HL-60 (cell line): ENCODE data around the gene USP5.

ENCODE experiments used
- DNase-seq, 2 experiments: peaks; one replicate each; pipeline ENCODE4 v3.0.0-alpha.2; 2010 to 2020; ENCODE audit warnings: low read depth in 1 of 2, low spot score in 1 of 2
- H3K27ac ChIP-seq: fragments of 250-450 bp; sonication (Bioruptor Pico); replicated peaks from 2 replicates; pipeline ENCODE4 v1.5.1; 2020; ENCODE audit warnings: mild to moderate bottlenecking, moderate library complexity
- H3K27me3 ChIP-seq: fragments of 250-450 bp; sonication (Bioruptor Pico); 2 replicates; pipeline ENCODE4 v1.5.1; 2021; ENCODE audit warnings: mild to moderate bottlenecking, moderate library complexity; ENCODE audit not compliant: insufficient read depth, poor library complexity, severe bottlenecking
- H3K4me3 ChIP-seq: replicated peaks from 2 replicates; pipeline ENCODE4 v1.5.1; 2011; ENCODE audit warnings: mild to moderate bottlenecking, control low read depth, low read length; ENCODE audit not compliant: insufficient read depth
- GABPA ChIP-seq: IDR thresholded peaks from 2 replicates; pipeline ENCODE4 v1.6.1; 2012; ENCODE audit warnings: low read depth
- POLR2AphosphoS5 ChIP-seq: IDR thresholded peaks from 2 replicates; pipeline ENCODE4 v1.6.1; 2012; ENCODE audit warnings: low read depth
- REST ChIP-seq: IDR thresholded peaks from 2 replicates; pipeline ENCODE4 v1.6.1; 2012; ENCODE audit warnings: low read depth; ENCODE audit not compliant: insufficient replicate concordance
- SPI1 ChIP-seq: IDR thresholded peaks from 2 replicates; pipeline ENCODE4 v1.6.1; 2012; ENCODE audit warnings: low read depth, mild to moderate bottlenecking, borderline replicate concordance
- TF ChIP-seq, protein P1 (sequence below): IDR thresholded peaks from one replicate; pipeline ENCODE4 v1.5.1; 2011; ENCODE audit warnings: low read length, control low read depth, inconsistent platforms; ENCODE audit not compliant: insufficient read depth

The USP5 gene

GRCh38 chr12:6850796-6851152 lies 1.2 kb upstream of the USP5 start:
- H3K27ac ChIP-seq = peak overlapping the region; percentile 93

DNA sequence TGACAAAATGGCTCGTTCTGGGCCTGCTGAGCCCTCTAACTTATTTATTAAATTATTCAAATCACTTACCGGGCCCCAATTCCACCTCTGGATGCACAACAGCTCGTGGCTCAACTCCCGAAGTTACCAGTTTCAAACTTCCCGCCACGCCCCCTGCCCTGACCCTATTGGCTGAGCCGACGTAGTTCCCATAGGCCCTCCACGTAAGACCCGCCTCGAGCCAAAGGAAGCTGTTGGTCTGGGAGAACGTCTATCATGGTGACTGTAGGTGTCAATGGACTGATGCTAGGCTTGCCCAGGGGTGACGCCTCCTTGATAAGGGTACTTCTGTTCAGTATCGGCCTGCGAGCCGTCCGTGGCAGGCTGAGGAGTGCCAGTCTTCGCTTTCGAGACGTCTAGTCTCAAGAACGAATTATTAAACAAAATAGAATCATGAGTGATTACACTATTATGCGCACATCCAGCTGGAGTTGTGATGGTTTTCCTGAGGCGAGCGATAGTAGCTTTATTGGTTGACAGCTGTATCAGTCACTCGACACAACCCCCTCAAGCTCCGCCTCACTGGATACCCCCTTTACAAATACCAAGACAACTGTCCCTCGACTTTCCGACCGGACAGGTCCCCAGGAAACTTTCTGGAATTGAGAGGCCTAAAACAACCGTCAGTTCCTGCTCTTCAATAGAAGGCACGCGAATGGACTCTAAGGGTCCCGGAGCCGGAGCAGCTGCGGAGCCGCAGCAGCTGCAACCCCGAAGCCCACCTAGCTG lies 613 bp upstream of the USP5 start, which contains the start of gene CDCA3:
CDCA3 (minus strand) TSS at position 134 of the 768 bp plus-strand sequence. CDS start 334 bp downstream, outside the sequence.
- no peaks in the 10 kb centered on the region for H3K27me3 ChIP-seq
- H3K4me3 ChIP-seq = peak within 1 kb of the TSS; percentile 83
- TF ChIP-seq REST = no peak
- TF ChIP-seq POLR2AphosphoS5 = peak; percentile 91
- peak; percentile 98 to 99 for DNase-seq
- peak within 1 kb of the TSS; percentile 93 for H3K27ac ChIP-seq

More at GRCh38 chr12:6850796-6851152, 1.2 kb upstream of the USP5 start:
- DNase-seq = no peak
- Histone ChIP-seq H3K4me3 (peak overlapping the region; percentile 83), H3K27me3 (no peaks in the 10 kb centered on the region)
- no peak for TF ChIP-seq GABPA
- TF ChIP-seq, protein P1, sequence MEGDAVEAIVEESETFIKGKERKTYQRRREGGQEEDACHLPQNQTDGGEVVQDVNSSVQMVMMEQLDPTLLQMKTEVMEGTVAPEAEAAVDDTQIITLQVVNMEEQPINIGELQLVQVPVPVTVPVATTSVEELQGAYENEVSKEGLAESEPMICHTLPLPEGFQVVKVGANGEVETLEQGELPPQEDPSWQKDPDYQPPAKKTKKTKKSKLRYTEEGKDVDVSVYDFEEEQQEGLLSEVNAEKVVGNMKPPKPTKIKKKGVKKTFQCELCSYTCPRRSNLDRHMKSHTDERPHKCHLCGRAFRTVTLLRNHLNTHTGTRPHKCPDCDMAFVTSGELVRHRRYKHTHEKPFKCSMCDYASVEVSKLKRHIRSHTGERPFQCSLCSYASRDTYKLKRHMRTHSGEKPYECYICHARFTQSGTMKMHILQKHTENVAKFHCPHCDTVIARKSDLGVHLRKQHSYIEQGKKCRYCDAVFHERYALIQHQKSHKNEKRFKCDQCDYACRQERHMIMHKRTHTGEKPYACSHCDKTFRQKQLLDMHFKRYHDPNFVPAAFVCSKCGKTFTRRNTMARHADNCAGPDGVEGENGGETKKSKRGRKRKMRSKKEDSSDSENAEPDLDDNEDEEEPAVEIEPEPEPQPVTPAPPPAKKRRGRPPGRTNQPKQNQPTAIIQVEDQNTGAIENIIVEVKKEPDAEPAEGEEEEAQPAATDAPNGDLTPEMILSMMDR = no peak
- TF ChIP-seq POLR2AphosphoS5 = no peak
- TF ChIP-seq SPI1 = no peak
- TF ChIP-seq REST = no peak

DNA sequence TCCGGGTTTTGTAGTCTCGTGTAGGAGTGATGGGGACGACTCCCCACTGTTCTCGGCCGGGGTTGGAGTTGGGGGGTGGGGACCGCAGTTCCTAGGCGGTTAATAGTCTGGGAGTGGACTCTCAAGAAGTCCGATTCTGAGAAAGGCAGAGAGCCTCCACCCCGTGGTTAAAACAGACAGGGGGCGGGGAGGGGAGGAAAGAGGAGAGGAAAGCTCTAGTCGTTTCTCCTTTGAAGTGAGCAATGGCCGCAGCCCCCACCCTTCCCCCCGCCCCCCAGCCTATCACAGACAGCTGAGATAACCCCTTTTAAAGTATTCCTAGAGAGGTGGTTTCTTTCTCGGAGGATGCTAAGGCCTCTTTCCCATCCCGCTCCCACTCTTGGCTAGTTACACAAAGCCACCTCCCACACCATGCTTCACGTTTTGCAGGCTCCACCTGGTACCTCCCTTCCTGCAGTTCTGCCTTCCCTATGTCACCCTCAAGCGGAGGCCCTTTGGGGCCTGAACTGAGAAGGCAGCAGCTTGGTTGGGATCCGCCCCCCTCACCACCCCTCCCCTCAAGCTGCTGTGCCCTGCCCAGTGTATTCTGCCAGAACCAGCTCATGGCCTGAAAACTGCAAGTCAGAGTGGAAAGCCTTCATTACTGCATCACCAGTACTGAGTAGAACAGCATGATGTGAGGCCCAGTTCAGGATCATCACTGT lies 853 bp downstream of the USP5 start:
- peak in 1 of 2 experiments; percentile 49 for DNase-seq
- no peaks in the 10 kb centered on the region for H3K27me3 ChIP-seq
- TF ChIP-seq POLR2AphosphoS5 = no peak
- TF ChIP-seq REST = no peak
- no peak for TF ChIP-seq SPI1
- TF ChIP-seq GABPA = no peak
- TF ChIP-seq, protein P1 = no peak
- H3K27ac ChIP-seq = peak overlapping the region; percentile 49
- H3K4me3 ChIP-seq = peak overlapping the region; percentile 65
